Breast epithelium (tissue), 4 donors: ENCODE data around the gene BCL2. TPM values are rescaled to one million over a fixed set of nuclear protein-coding genes. Genes with fewer than 3 reads are reported as not detected.

ENCODE experiments used
- DNase-seq, 2 donors: peaks; one replicate each; pipeline ENCODE4 v3.0.0-alpha.2; 2019; ENCODE audit warnings: low spot score in 2 of 2
- H3K27ac ChIP-seq, 2 donors: fragments of 200-600 bp; sonication (generic) in 1 of 2; one replicate each; pipeline ENCODE4 v1.5.1; 2016 to 2019; ENCODE audit warnings: mild to moderate bottlenecking in 1 of 2
- H3K27me3 ChIP-seq, 2 donors: fragments of 200-600 bp; sonication (generic) in 1 of 2; one replicate each; pipeline versions ENCODE4 v1.5.1 to v1.6.0; 2017 to 2019; ENCODE audit warnings: control low read depth in 1 of 2, mild to moderate bottlenecking in 1 of 2
- H3K36me3 ChIP-seq: fragments of 200-600 bp; one replicate; pipeline ENCODE4 v1.5.1; 2019
- H3K4me1 ChIP-seq, 2 donors: fragments of 200-600 bp; sonication (generic); one replicate each; pipeline ENCODE4 v1.5.1; 2016 to 2019; ENCODE audit warnings: control low read depth in 1 of 2
- H3K4me3 ChIP-seq, 3 donors: fragments of 200-600 bp; sonication (generic); 1 replicate in 2 of 3; 2 replicates in 1 of 3; pipeline ENCODE4 v1.5.1; 2016 to 2019; ENCODE audit warnings: mild to moderate bottlenecking in 3 of 3, moderate library complexity in 2 of 3
- H3K9me3 ChIP-seq, 2 donors: fragments of 200-600 bp; sonication (generic) in 1 of 2; one replicate each; pipeline ENCODE4 v1.5.1; 2016 to 2019; ENCODE audit warnings: control low read depth in 1 of 2
- POLR2A ChIP-seq: fragments of 450-650 bp; IDR thresholded peaks from one replicate; pipeline ENCODE4 v1.6.1; 2016; ENCODE audit warnings: antibody characterized with exemption, mild to moderate bottlenecking, moderate library complexity
- POLR2AphosphoS5 ChIP-seq, 3 donors: sonication (generic); formaldehyde crosslinking; IDR thresholded peaks; one replicate each; pipeline ENCODE4 v1.6.1; 2017; ENCODE audit warnings: antibody characterized with exemption in 3 of 3
- intact Hi-C: fragments of 100-400 bp; cut with DNase I; formaldehyde crosslinking; loops from one replicate; pipeline ENCODE4 v1.15.1; 2023; ENCODE audit warnings: low total_unique reads
- total RNA-seq, 3 donors: library from RNA; depleted of rRNA; stranded (reverse); fragments of >200 nt; gene quantifications; one replicate each; pipeline ENCODE4 v1.1.0, GENCODE V29; 2016
- TF ChIP-seq, protein P1 (sequence below), 3 donors: fragments of 450-650 bp; IDR thresholded peaks; one replicate each; pipeline ENCODE4 v1.5.1; 2016 to 2017; ENCODE audit warnings: antibody characterized with exemption in 3 of 3, mild to moderate bottlenecking in 3 of 3, moderate library complexity in 3 of 3

Gene BCL2
- total RNA-seq, 3 donors from 2014 or later = 41.3 to 82.5 (median 43.6) TPM

DNA sequence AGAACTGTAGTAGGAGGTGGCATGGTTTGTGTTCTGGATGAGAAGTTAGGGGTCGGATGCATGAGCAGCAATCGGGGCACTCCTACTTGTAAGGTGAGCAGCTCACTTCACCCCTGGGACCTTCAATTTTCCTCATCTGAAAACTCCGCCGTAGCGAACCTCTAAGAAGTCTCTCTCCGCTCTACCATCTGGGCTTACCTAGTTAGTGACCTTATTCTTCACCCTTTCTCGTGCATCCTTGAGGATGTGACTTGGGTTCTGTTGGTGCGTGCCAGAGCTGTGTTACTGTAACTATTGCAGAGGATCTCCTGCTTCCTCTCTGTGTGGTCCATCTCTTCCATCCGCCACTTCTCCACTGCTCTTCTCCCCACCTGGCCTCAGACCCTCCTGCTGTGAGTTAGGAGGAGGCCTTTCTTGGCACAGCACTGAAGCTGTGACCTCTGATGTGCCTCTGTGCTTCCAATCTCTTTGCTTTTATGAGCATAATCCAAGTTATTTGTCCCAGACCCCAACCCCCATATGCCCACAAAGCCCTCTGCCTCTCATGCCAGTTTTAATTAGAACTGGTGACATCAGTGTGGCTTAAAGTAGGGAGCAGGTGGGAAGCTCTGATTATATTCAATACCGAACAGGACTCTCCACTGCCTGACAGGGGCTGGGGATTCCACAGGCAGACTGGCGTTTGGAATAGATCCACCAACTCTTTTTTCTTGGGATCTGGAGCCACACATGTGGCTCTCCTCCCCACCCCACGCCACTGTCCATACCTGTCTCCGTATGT lies 178.4 kb downstream of the BCL2 start:
- Histone ChIP-seq H3K9me3 (no peaks in the 10 kb centered on the region), H3K36me3 (no peaks in the 10 kb centered on the region), H3K4me3 (no peak overlapping the region), H3K4me1 (peaks cover under 1 to 4% of the 10 kb centered on the region in 2 donors), H3K27me3 (no peaks in the 10 kb centered on the region), H3K27ac (peak overlapping the region in 1 of 2 donors; percentile 23)
- no peak for DNase-seq
- intact Hi-C loops = loop anchor here (10.0 kb wide), 1 partner anchor 84 kb away; no protein-coding TSS in a partner anchor
- TF ChIP-seq, protein P1, sequence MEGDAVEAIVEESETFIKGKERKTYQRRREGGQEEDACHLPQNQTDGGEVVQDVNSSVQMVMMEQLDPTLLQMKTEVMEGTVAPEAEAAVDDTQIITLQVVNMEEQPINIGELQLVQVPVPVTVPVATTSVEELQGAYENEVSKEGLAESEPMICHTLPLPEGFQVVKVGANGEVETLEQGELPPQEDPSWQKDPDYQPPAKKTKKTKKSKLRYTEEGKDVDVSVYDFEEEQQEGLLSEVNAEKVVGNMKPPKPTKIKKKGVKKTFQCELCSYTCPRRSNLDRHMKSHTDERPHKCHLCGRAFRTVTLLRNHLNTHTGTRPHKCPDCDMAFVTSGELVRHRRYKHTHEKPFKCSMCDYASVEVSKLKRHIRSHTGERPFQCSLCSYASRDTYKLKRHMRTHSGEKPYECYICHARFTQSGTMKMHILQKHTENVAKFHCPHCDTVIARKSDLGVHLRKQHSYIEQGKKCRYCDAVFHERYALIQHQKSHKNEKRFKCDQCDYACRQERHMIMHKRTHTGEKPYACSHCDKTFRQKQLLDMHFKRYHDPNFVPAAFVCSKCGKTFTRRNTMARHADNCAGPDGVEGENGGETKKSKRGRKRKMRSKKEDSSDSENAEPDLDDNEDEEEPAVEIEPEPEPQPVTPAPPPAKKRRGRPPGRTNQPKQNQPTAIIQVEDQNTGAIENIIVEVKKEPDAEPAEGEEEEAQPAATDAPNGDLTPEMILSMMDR (IDR thresholded peaks at IDR 0.05) = no peak
- TF ChIP-seq POLR2AphosphoS5 (IDR thresholded peaks at IDR 0.05) (no peak), POLR2A (no peak)

DNA sequence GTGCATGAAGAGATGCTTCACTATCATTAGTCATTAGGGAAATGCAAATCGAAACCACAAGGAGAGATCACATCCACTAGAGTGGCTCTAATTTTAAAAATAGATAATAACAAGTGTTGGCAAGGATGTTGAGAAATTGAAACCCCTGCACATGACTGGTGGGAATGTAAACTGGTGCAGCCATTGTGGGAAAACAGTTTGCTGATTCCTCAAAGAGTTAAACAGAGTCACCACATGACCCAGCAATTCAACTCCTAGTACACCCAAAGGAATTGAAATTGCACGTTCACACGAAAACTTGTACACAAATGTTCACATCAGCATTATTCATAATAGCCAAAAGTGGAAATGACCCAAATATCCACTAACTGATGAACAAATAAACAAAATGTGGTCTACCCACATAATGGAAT lies 179.5 kb downstream of the BCL2 start:
- Histone ChIP-seq H3K4me1 (peaks cover 0 to 4% of the 10 kb centered on the region in 2 donors), H3K27ac (no peak overlapping the region), H3K4me3 (no peak overlapping the region), H3K36me3 (no peaks in the 10 kb centered on the region), H3K27me3 (no peaks in the 10 kb centered on the region), H3K9me3 (no peaks in the 10 kb centered on the region)
- no peak for DNase-seq
- TF ChIP-seq, protein P1 (IDR thresholded peaks at IDR 0.05) = no peak
- TF ChIP-seq POLR2A (no peak), POLR2AphosphoS5 (IDR thresholded peaks at IDR 0.05) (no peak)
- intact Hi-C loops = loop anchor here (10.0 kb wide), 1 partner anchor 85 kb away; no protein-coding TSS in a partner anchor

DNA sequence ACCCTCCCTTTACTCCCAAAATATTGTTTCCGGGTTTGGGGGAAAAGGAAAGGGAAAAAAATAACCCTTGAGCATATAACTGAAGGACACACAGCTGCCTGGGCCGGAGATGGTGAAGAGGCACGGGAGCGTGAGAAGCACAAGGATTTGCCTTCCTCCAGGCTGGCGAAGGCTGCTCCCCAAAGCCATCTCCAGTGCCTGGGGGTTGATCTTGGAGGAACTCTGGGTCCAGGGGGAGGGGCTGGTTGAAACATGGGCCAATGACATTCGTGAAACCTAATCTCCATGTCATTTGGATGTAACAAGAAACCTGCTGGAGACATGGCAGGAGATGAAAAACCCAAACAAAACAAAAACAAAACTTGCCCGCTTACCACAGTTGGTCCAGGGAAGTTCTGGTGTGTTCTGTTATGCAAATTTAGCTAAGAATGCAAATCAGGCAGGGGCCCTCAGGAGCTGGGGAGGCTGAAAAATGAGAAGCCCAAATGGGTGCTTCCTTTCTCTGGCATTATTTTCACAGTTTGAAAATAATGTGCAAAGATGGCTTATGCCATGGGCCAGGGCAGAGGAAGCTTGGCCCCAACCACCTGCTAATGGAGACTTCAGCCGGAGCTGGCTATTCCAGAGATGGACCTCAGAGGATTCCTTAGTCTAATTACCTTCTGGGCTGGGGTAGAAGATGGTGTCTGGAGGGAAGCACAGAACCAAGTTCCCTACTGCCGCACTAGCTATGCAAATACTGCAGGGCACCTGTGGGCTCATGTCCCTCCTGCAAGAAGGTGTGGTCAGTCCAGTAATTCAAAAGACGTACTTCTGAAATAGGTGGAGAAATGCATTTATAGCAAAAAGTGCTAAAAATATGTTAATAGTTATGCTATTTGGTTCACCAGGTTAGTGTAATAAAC lies 180.9 kb downstream of the BCL2 start:
- peak overlapping the region; percentile 45 to 55 for H3K27ac ChIP-seq
- intact Hi-C loops = no loop called here
- no peak for DNase-seq
- no peak for TF ChIP-seq POLR2AphosphoS5 (IDR thresholded peaks at IDR 0.05)
- no peak for TF ChIP-seq POLR2A
- TF ChIP-seq, protein P1 (IDR thresholded peaks at IDR 0.05) = no peak
- H3K9me3 ChIP-seq = no peaks in the 10 kb centered on the region
- no peaks in the 10 kb centered on the region for H3K36me3 ChIP-seq
- peaks cover 0 to 4% of the 10 kb centered on the region in 2 donors for H3K4me1 ChIP-seq
- H3K27me3 ChIP-seq = no peaks in the 10 kb centered on the region
- H3K4me3 ChIP-seq = peak overlapping the region; percentile 9 to 41 (median 12)

DNA sequence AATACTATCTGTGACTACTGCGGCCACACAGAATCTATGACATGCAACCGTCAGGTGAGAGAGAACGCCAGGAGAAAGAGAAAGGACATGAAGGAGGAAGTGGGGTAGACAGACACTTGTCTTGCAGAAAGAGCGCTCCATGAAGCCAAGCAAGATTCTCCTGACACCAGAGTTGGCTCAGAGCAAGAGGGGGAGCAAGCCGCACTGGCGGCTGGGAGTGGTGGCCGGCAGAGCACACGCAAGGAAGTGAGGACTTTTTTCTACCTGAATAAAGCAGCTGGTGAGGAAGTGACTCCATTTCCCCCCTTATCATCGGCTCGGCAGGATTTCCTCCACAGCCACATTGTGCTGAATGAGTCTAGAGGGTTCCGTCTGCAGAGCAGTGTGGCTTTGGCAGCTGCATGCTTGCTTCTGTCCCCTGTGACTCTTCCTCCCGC lies 181.6 kb downstream of the BCL2 start:
- Histone ChIP-seq H3K4me1 (peaks cover 0 to 4% of the 10 kb centered on the region in 2 donors), H3K27me3 (no peaks in the 10 kb centered on the region), H3K36me3 (no peaks in the 10 kb centered on the region), H3K27ac (peak overlapping the region; percentile 45 to 55), H3K9me3 (no peaks in the 10 kb centered on the region), H3K4me3 (peak overlapping the region; percentile 9 to 41 (median 12))
- intact Hi-C loops = loop anchor here (2.0 kb wide), 1 partner anchor 187 kb away; no protein-coding TSS in a partner anchor
- TF ChIP-seq, protein P1 (IDR thresholded peaks at IDR 0.05) = no peak
- TF ChIP-seq POLR2AphosphoS5 (IDR thresholded peaks at IDR 0.05) (no peak), POLR2A (no peak)
- DNase-seq = no peak
